Ovary (tissue), 3 donors: ENCODE results near the gene DIS3L2.

Source experiments
- POLR2A ChIP-seq: fragments of 450-650 bp; IDR thresholded peaks from one replicate; pipeline ENCODE4 v1.6.1; 2017; ENCODE audit warnings: antibody characterized with exemption, mild to moderate bottlenecking, moderate library complexity
- TF ChIP-seq, protein P1 (sequence below), 3 donors: fragments of 450-650 bp in 2 of 3; fragments of 200-600 bp in 1 of 3; IDR thresholded peaks; one replicate each; pipeline versions ENCODE4 v1.5.1 to v1.8.0; 2016 to 2022; ENCODE audit warnings: antibody characterized with exemption in 3 of 3, mild to moderate bottlenecking in 1 of 3
- donor health status: DM: no; HTN: no; CAD: no.

- TF ChIP-seq, protein P1, sequence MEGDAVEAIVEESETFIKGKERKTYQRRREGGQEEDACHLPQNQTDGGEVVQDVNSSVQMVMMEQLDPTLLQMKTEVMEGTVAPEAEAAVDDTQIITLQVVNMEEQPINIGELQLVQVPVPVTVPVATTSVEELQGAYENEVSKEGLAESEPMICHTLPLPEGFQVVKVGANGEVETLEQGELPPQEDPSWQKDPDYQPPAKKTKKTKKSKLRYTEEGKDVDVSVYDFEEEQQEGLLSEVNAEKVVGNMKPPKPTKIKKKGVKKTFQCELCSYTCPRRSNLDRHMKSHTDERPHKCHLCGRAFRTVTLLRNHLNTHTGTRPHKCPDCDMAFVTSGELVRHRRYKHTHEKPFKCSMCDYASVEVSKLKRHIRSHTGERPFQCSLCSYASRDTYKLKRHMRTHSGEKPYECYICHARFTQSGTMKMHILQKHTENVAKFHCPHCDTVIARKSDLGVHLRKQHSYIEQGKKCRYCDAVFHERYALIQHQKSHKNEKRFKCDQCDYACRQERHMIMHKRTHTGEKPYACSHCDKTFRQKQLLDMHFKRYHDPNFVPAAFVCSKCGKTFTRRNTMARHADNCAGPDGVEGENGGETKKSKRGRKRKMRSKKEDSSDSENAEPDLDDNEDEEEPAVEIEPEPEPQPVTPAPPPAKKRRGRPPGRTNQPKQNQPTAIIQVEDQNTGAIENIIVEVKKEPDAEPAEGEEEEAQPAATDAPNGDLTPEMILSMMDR (IDR thresholded peaks at IDR 0.05), result no peak
- no peak for TF ChIP-seq POLR2A
Observed at GRCh38 chr2:231932711-231932970, 28.9 kb upstream of the DIS3L2 start.
